ENCODE measurements around the gene ADCY10. TPM values are rescaled to one million over a fixed set of nuclear protein-coding genes. Genes with fewer than 3 reads are reported as not detected.

The ADCY10 gene
- total RNA-seq, 1 donor from 2014 or later: 0.94 TPM

DNA sequence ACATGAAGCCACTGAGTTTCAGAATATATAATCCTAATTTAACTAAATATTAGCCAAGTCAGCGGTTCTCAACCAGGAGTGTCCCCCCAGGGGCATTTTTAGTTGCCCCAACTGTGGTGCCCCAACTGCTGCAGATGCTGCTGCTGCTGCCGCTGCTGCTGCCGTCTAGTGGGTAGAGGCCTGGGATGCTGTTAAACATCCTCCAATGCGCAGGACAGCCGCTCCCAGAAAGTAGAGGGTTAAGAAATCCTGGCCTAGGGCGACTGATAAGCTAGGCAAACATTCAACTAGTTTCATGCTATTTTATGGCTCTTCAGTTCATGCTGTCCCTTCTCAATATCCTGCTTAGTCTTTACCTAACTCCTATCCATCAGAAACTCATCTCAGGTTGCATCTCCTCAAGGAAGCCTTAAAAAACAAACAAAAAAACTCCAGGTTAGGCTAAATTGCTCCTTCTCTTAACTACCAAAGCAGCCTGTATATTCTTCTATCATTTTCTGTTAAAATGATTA is 12.6 kb upstream of the ADCY10 start:
- Mint-ChIP-seq H3K4me3 (ENCODE audit: unreplicated experiment) (no peak overlapping the region), H3K36me3 (ENCODE audit: unreplicated experiment) (no peaks in the 10 kb centered on the region), H3K4me1 (ENCODE audit: unreplicated experiment) (peaks cover 24% of the 10 kb centered on the region), H3K9me3 (ENCODE audit: unreplicated experiment) (no peaks in the 10 kb centered on the region), H3K27me3 (ENCODE audit: unreplicated experiment) (no peaks in the 10 kb centered on the region), H3K27ac (ENCODE audit: unreplicated experiment) (no peak overlapping the region)
- no peak for DNase-seq (ENCODE audit: extremely low spot score, unreplicated experiment)
- TF ChIP-seq, protein P1, sequence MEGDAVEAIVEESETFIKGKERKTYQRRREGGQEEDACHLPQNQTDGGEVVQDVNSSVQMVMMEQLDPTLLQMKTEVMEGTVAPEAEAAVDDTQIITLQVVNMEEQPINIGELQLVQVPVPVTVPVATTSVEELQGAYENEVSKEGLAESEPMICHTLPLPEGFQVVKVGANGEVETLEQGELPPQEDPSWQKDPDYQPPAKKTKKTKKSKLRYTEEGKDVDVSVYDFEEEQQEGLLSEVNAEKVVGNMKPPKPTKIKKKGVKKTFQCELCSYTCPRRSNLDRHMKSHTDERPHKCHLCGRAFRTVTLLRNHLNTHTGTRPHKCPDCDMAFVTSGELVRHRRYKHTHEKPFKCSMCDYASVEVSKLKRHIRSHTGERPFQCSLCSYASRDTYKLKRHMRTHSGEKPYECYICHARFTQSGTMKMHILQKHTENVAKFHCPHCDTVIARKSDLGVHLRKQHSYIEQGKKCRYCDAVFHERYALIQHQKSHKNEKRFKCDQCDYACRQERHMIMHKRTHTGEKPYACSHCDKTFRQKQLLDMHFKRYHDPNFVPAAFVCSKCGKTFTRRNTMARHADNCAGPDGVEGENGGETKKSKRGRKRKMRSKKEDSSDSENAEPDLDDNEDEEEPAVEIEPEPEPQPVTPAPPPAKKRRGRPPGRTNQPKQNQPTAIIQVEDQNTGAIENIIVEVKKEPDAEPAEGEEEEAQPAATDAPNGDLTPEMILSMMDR (IDR thresholded peaks at IDR 0.05): no peak

DNA sequence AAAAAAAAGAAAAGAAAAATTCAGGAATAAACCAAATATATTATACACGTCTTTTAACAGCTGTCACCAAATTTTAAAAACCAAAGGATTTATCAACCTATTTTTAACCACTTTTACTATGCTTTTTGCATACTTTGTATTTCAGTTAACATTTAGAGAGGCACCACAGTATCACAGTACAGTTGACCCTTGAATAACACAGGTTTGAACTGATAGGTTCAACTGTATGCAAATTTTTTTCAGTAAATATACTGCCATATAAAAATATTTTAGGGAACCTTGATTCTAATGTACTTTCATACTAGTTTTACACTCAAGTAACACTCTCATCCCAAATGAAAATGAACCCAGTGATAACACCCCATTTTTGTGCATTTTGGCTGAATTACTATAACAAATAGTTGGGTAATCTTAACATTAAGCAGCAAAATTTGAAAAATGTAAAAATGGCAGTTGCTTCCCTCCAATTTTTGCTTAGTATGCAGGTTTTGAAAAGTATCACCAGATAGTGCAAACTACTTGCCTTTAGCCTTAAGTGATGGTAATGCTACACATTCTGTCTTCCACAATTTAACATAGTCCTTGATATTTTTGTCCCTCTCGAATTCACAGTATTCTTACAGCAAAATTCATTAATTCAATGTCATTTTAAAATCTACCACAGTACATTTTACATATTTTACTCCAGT is 10.8 kb upstream of the ADCY10 start:
- Mint-ChIP-seq H3K36me3 (ENCODE audit: unreplicated experiment) (peaks cover 3% of the 10 kb centered on the region), H3K9me3 (ENCODE audit: unreplicated experiment) (no peaks in the 10 kb centered on the region), H3K27ac (ENCODE audit: unreplicated experiment) (no peak overlapping the region), H3K27me3 (ENCODE audit: unreplicated experiment) (no peaks in the 10 kb centered on the region), H3K4me3 (ENCODE audit: unreplicated experiment) (no peak overlapping the region), H3K4me1 (ENCODE audit: unreplicated experiment) (peaks cover 24% of the 10 kb centered on the region)
- DNase-seq (ENCODE audit: extremely low spot score, unreplicated experiment): no peak
- TF ChIP-seq, protein P1 (IDR thresholded peaks at IDR 0.05): no peak

DNA sequence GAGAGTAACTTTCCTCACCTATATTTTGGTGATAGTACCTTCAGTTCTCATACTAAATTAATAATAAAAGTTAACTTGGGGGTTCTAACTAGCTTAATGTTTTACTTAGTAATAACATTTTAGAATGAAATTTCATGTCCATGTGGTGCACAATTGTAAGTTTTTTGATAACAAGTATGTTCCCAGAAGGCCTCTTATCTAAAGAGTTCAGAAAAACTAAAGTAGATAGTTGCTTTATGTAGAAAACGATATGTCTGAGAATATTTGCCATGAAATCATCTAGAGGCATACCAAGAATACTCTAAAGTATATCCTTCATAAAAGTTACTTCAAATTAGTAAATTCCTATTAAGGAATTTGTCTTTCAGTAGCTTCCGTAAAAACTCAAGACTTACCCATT is 10.2 kb upstream of the ADCY10 start:
- no peaks in the 10 kb centered on the region for H3K27me3 Mint-ChIP-seq (ENCODE audit: unreplicated experiment)
- no peak overlapping the region for H3K27ac Mint-ChIP-seq (ENCODE audit: unreplicated experiment)
- peaks cover 6% of the 10 kb centered on the region for H3K36me3 Mint-ChIP-seq (ENCODE audit: unreplicated experiment)
- TF ChIP-seq, protein P1 (IDR thresholded peaks at IDR 0.05): no peak
- H3K4me1 Mint-ChIP-seq (ENCODE audit: unreplicated experiment): peaks cover 24% of the 10 kb centered on the region
- H3K4me3 Mint-ChIP-seq (ENCODE audit: unreplicated experiment): no peak overlapping the region
- DNase-seq (ENCODE audit: extremely low spot score, unreplicated experiment): no peak
- H3K9me3 Mint-ChIP-seq (ENCODE audit: unreplicated experiment): no peaks in the 10 kb centered on the region

DNA sequence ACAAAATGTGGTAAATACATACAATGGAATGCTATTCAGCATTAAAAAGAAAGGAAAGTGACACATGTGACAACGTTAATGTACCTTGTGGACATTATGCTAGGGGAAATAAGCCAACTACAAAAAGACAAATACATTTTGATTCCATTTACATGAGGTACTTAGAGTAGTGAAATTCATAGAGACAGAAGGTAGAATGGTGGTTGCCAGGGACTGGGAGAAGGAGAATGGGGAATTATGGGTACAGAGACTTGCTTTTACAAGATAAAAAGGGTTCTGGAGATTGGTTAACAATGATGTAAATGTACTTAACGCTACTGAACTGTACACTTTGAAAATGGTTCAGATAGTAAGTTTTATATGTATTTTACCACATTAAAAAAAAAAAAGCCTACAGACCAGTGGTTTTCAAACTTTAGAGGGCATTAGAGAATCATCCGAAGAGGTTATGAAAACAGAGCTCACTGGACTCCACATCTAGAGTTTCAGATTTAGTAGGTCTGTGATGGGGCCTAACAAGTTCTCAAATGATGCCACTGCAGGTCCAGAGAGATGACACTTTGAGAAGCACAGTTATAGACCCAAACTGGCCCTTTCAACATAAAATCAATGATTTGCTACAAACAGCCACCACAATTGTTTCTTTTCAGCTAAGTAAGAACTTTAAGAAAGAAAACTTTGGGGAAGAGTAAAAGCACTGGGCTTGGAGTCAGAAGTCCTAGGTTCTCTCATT is 9.6 kb upstream of the ADCY10 start:
- no peak overlapping the region for H3K4me3 Mint-ChIP-seq (ENCODE audit: unreplicated experiment)
- H3K4me1 Mint-ChIP-seq (ENCODE audit: unreplicated experiment): peaks cover 24% of the 10 kb centered on the region
- H3K9me3 Mint-ChIP-seq (ENCODE audit: unreplicated experiment): no peaks in the 10 kb centered on the region
- peaks cover 6% of the 10 kb centered on the region for H3K36me3 Mint-ChIP-seq (ENCODE audit: unreplicated experiment)
- TF ChIP-seq, protein P1 (IDR thresholded peaks at IDR 0.05): no peak
- peak overlapping the region; percentile 6 for H3K27ac Mint-ChIP-seq (ENCODE audit: unreplicated experiment)
- no peaks in the 10 kb centered on the region for H3K27me3 Mint-ChIP-seq (ENCODE audit: unreplicated experiment)
- no peak for DNase-seq (ENCODE audit: extremely low spot score, unreplicated experiment)

DNA sequence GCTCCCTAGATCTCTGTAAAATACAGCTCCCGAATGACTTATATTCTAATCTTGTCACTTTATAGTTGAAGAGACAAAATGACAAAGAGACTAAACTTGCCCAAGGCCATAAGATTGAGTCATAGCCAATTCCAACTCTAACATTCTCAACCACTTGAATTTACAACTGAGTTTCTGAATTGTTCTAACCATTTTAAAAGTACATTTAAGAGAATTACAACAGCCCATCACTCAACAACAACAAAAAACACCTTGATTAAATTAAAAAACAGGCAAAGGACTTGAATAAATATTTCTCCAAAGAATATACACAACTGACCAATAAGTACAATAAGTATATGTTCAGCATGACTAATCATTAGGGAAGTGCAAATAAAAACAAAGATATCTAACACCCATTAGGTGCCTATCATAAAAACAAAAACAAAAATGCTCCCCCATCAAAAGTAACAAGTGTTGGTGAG is 8.7 kb upstream of the ADCY10 start:
- Mint-ChIP-seq H3K4me1 (ENCODE audit: unreplicated experiment) (peaks cover 24% of the 10 kb centered on the region), H3K27me3 (ENCODE audit: unreplicated experiment) (no peaks in the 10 kb centered on the region), H3K4me3 (ENCODE audit: unreplicated experiment) (no peak overlapping the region), H3K9me3 (ENCODE audit: unreplicated experiment) (no peaks in the 10 kb centered on the region), H3K36me3 (ENCODE audit: unreplicated experiment) (peaks cover 9% of the 10 kb centered on the region), H3K27ac (ENCODE audit: unreplicated experiment) (peak overlapping the region; percentile 63)
- TF ChIP-seq, protein P1 (IDR thresholded peaks at IDR 0.05): no peak
- no peak for DNase-seq (ENCODE audit: extremely low spot score, unreplicated experiment)

Measured in osteocyte (in vitro differentiated cells).